ENCODE measurements around the gene RBMS3. TPM values are rescaled to one million over a fixed set of nuclear protein-coding genes. Genes with fewer than 3 reads are reported as not detected.

Gene RBMS3
- total and polyA plus RNA-seq, 2 donors (not counting 1 experiment from before 2014, with no cell fraction given): 26.9 to 68.4 TPM

DNA sequence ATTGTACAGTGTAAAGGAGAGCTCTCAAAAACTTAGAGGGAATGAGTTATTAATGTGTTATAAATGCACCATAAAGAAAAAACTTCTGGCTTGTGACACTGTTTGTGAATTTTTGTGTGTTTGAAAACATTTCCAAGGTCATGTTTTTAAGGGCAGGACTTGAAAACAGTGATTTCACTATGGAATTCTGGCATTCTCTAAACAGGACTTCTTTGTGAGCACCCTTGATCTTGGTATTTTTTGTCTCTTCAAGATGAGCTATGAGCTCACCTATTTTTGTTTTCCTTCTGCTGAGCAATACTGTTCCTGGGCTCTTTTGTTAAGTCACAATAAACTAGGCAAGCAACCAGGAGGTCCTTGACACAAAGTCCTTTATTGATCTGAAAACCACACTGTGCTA, 284.4 kb downstream of the RBMS3 start:
- TF ChIP-seq EZH2 (IDR thresholded peaks at IDR 0.05; ENCODE audit: low read length, missing control alignments): no peak
- TF ChIP-seq, protein P1, sequence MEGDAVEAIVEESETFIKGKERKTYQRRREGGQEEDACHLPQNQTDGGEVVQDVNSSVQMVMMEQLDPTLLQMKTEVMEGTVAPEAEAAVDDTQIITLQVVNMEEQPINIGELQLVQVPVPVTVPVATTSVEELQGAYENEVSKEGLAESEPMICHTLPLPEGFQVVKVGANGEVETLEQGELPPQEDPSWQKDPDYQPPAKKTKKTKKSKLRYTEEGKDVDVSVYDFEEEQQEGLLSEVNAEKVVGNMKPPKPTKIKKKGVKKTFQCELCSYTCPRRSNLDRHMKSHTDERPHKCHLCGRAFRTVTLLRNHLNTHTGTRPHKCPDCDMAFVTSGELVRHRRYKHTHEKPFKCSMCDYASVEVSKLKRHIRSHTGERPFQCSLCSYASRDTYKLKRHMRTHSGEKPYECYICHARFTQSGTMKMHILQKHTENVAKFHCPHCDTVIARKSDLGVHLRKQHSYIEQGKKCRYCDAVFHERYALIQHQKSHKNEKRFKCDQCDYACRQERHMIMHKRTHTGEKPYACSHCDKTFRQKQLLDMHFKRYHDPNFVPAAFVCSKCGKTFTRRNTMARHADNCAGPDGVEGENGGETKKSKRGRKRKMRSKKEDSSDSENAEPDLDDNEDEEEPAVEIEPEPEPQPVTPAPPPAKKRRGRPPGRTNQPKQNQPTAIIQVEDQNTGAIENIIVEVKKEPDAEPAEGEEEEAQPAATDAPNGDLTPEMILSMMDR (conservative IDR thresholded peaks at IDR 0.05 in 1 of 2, IDR thresholded peaks at IDR 0.05 in 1 of 2; ENCODE audit: low read depth in 1 of 2, low read length in 2 of 2): no peak

DNA sequence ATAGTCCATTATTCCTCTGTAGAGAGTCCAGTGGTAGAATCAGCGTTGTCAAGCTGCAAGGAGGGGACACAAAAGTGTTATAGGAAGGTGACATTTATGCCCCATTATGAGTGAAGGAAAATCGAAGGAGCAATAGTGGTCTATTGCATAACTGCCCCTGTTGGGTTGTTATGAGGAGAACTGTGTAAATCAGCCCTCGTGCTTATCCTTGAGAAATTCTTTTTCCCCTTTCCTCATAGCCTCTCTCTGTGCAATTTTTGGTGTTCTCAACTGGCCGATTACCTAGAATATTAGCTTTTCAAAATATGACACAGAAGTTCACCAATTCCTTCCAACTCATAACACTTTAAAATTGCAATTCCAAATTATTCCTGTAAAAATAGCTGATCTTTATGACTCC, 286.6 kb downstream of the RBMS3 start:
- Histone ChIP-seq H3K9me3 (ENCODE audit: control insufficient read depth, insufficient read depth, low read depth, low read length) (no peaks in the 10 kb centered on the region), H3K4me3 (replicated peaks in 1 of 4; ENCODE audit: control extremely low read depth in 1 of 4, insufficient read depth in 1 of 4, low read depth in 3 of 4, low read length in 4 of 4) (no peak overlapping the region), H3K4me1 (ENCODE audit: control insufficient read depth, extremely low read depth, insufficient read depth, low read length) (no peaks in the 10 kb centered on the region), H2AFZ (ENCODE audit: low read length) (no peak overlapping the region), H3K36me3 (ENCODE audit: control insufficient read depth, insufficient read depth, low read length) (no peaks in the 10 kb centered on the region), H3K27me3 (ENCODE audit: control insufficient read depth, insufficient read depth, low read length) (no peaks in the 10 kb centered on the region), H3K27ac (ENCODE audit: insufficient read depth, low read length) (no peak overlapping the region), H3K79me2 (ENCODE audit: control insufficient read depth, insufficient read depth, low read length) (no peaks in the 10 kb centered on the region), H3K9ac (ENCODE audit: insufficient read depth, low read length) (no peak overlapping the region), H3K4me2 (ENCODE audit: extremely low read depth, insufficient read depth, low read length) (no peak overlapping the region), H4K20me1 (ENCODE audit: control insufficient read depth, extremely low read depth, insufficient read depth, low read length) (no peaks in the 10 kb centered on the region)
- no peak for TF ChIP-seq EZH2 (IDR thresholded peaks at IDR 0.05; ENCODE audit: low read length, missing control alignments)
- TF ChIP-seq, protein P1 (conservative IDR thresholded peaks at IDR 0.05 in 1 of 2, IDR thresholded peaks at IDR 0.05 in 1 of 2; ENCODE audit: low read depth in 1 of 2, low read length in 2 of 2): no peak
- no peak for DNase-seq (ENCODE audit: low read depth in 2 of 2)

More for the DNA sequence above, 284.4 kb downstream of the RBMS3 start:
- H2AFZ ChIP-seq (ENCODE audit: low read length): no peak overlapping the region
- H3K36me3 ChIP-seq (ENCODE audit: control insufficient read depth, insufficient read depth, low read length): no peaks in the 10 kb centered on the region
- H3K4me1 ChIP-seq (ENCODE audit: control insufficient read depth, extremely low read depth, insufficient read depth, low read length): no peaks in the 10 kb centered on the region
- no peak overlapping the region for H3K4me3 ChIP-seq (replicated peaks in 1 of 4; ENCODE audit: control extremely low read depth in 1 of 4, insufficient read depth in 1 of 4, low read depth in 3 of 4, low read length in 4 of 4)
- no peak for DNase-seq (ENCODE audit: low read depth in 2 of 2)
- no peak overlapping the region for H3K9ac ChIP-seq (ENCODE audit: insufficient read depth, low read length)
- no peaks in the 10 kb centered on the region for H3K79me2 ChIP-seq (ENCODE audit: control insufficient read depth, insufficient read depth, low read length)
- no peaks in the 10 kb centered on the region for H3K9me3 ChIP-seq (ENCODE audit: control insufficient read depth, insufficient read depth, low read depth, low read length)
- no peak overlapping the region for H3K4me2 ChIP-seq (ENCODE audit: extremely low read depth, insufficient read depth, low read length)
- no peaks in the 10 kb centered on the region for H3K27me3 ChIP-seq (ENCODE audit: control insufficient read depth, insufficient read depth, low read length)
- no peaks in the 10 kb centered on the region for H4K20me1 ChIP-seq (ENCODE audit: control insufficient read depth, extremely low read depth, insufficient read depth, low read length)
- no peak overlapping the region for H3K27ac ChIP-seq (ENCODE audit: insufficient read depth, low read length)

DNA sequence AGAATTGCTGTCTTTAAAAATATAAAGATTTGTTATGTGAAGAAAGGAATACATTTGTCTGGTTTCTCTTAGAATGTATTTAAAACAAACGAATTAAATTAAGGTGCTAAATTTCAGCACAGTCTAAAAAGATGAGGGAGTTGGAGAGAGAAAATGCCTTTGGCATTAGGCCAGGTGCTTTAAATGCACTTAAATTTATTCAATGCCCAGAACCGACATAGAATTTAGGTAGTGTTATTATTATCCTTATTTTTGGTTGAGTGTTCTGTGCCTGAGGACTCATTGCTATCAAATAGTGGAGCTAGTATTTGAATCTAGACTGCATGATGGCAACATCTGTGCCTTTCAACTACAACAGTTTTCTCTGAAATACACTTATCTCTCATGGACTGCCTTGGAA, 287.5 kb downstream of the RBMS3 start:
- no peak for DNase-seq (ENCODE audit: low read depth in 2 of 2)
- Histone ChIP-seq H3K9ac (ENCODE audit: insufficient read depth, low read length) (no peak overlapping the region), H3K27me3 (ENCODE audit: control insufficient read depth, insufficient read depth, low read length) (no peaks in the 10 kb centered on the region), H3K9me3 (ENCODE audit: control insufficient read depth, insufficient read depth, low read depth, low read length) (no peaks in the 10 kb centered on the region), H3K4me1 (ENCODE audit: control insufficient read depth, extremely low read depth, insufficient read depth, low read length) (no peaks in the 10 kb centered on the region), H3K27ac (ENCODE audit: insufficient read depth, low read length) (no peak overlapping the region), H3K36me3 (ENCODE audit: control insufficient read depth, insufficient read depth, low read length) (no peaks in the 10 kb centered on the region), H2AFZ (ENCODE audit: low read length) (no peak overlapping the region), H3K79me2 (ENCODE audit: control insufficient read depth, insufficient read depth, low read length) (no peaks in the 10 kb centered on the region), H4K20me1 (ENCODE audit: control insufficient read depth, extremely low read depth, insufficient read depth, low read length) (no peaks in the 10 kb centered on the region), H3K4me2 (ENCODE audit: extremely low read depth, insufficient read depth, low read length) (no peak overlapping the region), H3K4me3 (replicated peaks in 1 of 4; ENCODE audit: control extremely low read depth in 1 of 4, insufficient read depth in 1 of 4, low read depth in 3 of 4, low read length in 4 of 4) (no peak overlapping the region)
- TF ChIP-seq EZH2 (IDR thresholded peaks at IDR 0.05; ENCODE audit: low read length, missing control alignments): no peak
- TF ChIP-seq, protein P1 (conservative IDR thresholded peaks at IDR 0.05 in 1 of 2, IDR thresholded peaks at IDR 0.05 in 1 of 2; ENCODE audit: low read depth in 1 of 2, low read length in 2 of 2): no peak
